Kidney (tissue), 14 donors: Measurements from ENCODE around the gene DDX47. TPM values are rescaled to one million over a fixed set of nuclear protein-coding genes. Genes with fewer than 3 reads are reported as not detected.

Experiments
- DNase-seq, 5 donors: peaks; one replicate each; pipeline ENCODE4 v3.0.0-alpha.2; 2013 to 2020
- FAIRE-seq: peaks from 2 replicates; lab custom pipeline; 2012; peaks lifted over from hg19 to GRCh38; lab: Jason Lieb, UNC
- H3K27ac ChIP-seq, 2 donors: one replicate each; pipeline ENCODE4 v1.7.0; 2013; ENCODE audit warnings: low read depth in 2 of 2, low read length in 2 of 2, inconsistent platforms in 1 of 2
- H3K27me3 ChIP-seq: one replicate; pipeline ENCODE4 v1.7.1; 2013; ENCODE audit warnings: low read length, inconsistent platforms; ENCODE audit not compliant: control insufficient read depth, insufficient read depth
- H3K36me3 ChIP-seq, 3 donors: one replicate each; pipeline versions ENCODE4 v1.7.0 to v1.7.1; 2013; ENCODE audit warnings: low read length in 3 of 3, control low read depth in 1 of 3, inconsistent platforms in 1 of 3; ENCODE audit not compliant: insufficient read depth in 3 of 3, control insufficient read depth in 2 of 3
- H3K4me1 ChIP-seq, 3 donors: one replicate each; pipeline versions ENCODE4 v1.7.0 to v1.7.1; 2013; ENCODE audit warnings: low read length in 3 of 3, inconsistent platforms in 1 of 3, low read depth in 1 of 3; ENCODE audit not compliant: control insufficient read depth in 2 of 3, insufficient read depth in 2 of 3
- H3K4me3 ChIP-seq, 3 donors: one replicate each; pipeline versions ENCODE4 v1.7.0 to v1.8.1; 2013; ENCODE audit warnings: low read length in 3 of 3, control low read depth in 1 of 3, inconsistent platforms in 1 of 3
- H3K9ac ChIP-seq, 3 donors: one replicate each; pipeline versions ENCODE4 v1.7.0 to v1.7.1; 2013; ENCODE audit warnings: low read length in 3 of 3, control low read depth in 1 of 3, inconsistent platforms in 1 of 3
- H3K9me3 ChIP-seq, 3 donors: one replicate each; pipeline versions ENCODE4 v1.7.0 to v1.7.1; 2013; ENCODE audit warnings: low read length in 3 of 3, control low read depth in 1 of 3, inconsistent platforms in 1 of 3; ENCODE audit not compliant: control insufficient read depth in 2 of 3, insufficient read depth in 1 of 3
- intact Hi-C: fragments of 100-400 bp; cut with DNase I; formaldehyde crosslinking; loops from one replicate; pipeline ENCODE4 v1.11.1; 2022
- polyA plus RNA-seq: library from polyadenylated mRNA; stranded (reverse); fragments of 350-450 nt; fragmentation: Illumina TruSeq; extraction: RNeasy Lipid Tissue Mini Kit (QIAGEN cat#74804); gene quantifications from one replicate; pipeline ENCODE4 v1.2.3, GENCODE V29; 2014; ENCODE audit warnings: low read depth, low replicate concordance; ENCODE audit not compliant: insufficient read depth
- total RNA-seq: library from RNA; stranded (reverse); fragmentation: NEBNext Ultra II Directional; extraction: Animal tissue kit (Norgen Biotek cat#: 25700); gene quantifications from one replicate; pipeline ENCODE4 v1.2.1, GENCODE V29; 2021
- TF ChIP-seq, protein P1 (sequence below): IDR thresholded peaks from 3 replicates; pipeline ENCODE4 v1.5.1; 2012; ENCODE audit warnings: mild to moderate bottlenecking, moderate library complexity, borderline replicate concordance; ENCODE audit not compliant: insufficient read depth; ENCODE audit errors: extremely low read depth
- donor health status: control.
- donor health status: control.
- donor health status: control.
- donor health status: control.
- donor health status: control.
- donor health status: DM: yes; HTN: yes; CAD: no.
- donor health status: Normal renal cell carcinoma (clear cell type).

Gene DDX47
- total and polyA plus RNA-seq, 2 donors from 2014 or later: 35.1 to 50.9 TPM

DNA sequence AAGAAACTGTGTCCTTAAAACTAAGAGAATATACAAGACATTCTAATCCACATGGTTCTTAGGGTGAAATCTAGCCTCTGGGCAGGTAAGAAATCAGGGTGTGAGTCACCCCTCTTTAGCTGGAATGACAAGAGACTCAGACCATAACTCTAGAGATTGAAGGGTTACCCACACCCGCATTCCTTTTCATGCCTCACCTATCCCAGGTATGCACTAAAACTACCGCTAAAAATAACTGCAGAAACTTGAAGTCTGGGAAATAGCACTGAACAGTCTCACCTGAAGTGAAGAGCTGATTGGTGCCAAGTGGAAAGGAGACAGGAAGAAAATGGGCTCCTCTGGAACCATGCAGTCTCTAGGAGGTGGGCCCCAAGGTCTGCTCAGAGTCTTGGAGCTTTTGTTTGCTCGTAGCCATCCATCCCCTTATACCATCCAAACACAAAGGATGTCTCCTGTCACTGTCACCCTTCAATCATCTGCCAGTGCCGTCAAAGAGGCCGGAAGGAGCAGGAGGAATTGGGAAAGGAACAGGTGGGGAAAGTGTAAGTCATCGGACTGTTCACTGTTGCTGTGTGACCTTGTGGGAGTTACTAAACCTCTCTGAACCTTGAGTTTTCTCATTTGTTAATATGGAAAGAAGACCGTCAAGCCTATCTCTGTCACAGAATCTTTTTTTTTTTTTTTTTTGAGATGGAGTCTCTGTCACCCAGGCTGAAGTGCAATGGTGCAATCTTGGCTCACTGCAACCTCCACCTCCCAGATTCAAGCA is 22.4 kb downstream of the DDX47 start:
- Histone ChIP-seq H3K4me1 (peaks cover 0 to 7% (median 0%) of the 10 kb centered on the region in 3 donors), H3K27ac (peak overlapping the region; percentile 29 to 79), H3K36me3 (peaks cover 2 to 11% (median 11%) of the 10 kb centered on the region in 3 donors), H3K4me3 (no peak overlapping the region), H3K9ac (no peak overlapping the region), H3K27me3 (no peaks in the 10 kb centered on the region), H3K9me3 (no peaks in the 10 kb centered on the region)
- DNase-seq: peak in 3 of 5 donors; percentile 20 to 64 (median 61)
- TF ChIP-seq, protein P1, sequence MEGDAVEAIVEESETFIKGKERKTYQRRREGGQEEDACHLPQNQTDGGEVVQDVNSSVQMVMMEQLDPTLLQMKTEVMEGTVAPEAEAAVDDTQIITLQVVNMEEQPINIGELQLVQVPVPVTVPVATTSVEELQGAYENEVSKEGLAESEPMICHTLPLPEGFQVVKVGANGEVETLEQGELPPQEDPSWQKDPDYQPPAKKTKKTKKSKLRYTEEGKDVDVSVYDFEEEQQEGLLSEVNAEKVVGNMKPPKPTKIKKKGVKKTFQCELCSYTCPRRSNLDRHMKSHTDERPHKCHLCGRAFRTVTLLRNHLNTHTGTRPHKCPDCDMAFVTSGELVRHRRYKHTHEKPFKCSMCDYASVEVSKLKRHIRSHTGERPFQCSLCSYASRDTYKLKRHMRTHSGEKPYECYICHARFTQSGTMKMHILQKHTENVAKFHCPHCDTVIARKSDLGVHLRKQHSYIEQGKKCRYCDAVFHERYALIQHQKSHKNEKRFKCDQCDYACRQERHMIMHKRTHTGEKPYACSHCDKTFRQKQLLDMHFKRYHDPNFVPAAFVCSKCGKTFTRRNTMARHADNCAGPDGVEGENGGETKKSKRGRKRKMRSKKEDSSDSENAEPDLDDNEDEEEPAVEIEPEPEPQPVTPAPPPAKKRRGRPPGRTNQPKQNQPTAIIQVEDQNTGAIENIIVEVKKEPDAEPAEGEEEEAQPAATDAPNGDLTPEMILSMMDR: no peak
- intact Hi-C loops: no loop called here
- FAIRE-seq: no peak

DNA sequence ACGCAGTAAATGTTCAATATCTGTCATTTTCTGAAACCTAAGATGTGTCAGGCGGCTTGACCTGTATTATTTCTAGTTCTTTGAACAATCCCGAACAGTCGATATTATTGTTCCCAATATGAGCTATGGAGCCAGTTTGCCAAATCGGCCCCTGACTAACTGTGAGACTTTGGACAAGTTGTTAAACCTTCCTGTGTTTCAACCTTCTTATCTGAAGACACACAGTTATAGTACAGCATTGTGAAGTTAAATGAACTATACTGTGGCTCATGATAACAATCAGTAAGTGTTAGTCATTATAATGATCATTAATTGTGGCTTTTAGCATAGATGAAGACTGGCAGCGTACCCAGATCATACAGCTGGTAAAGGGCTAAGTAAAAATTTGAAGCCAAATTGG is 23.4 kb downstream of the DDX47 start:
- TF ChIP-seq, protein P1: no peak
- intact Hi-C loops: no loop called here
- Histone ChIP-seq H3K4me3 (no peak overlapping the region), H3K9me3 (no peaks in the 10 kb centered on the region), H3K4me1 (peaks cover 0 to 7% (median 0%) of the 10 kb centered on the region in 3 donors), H3K36me3 (peaks cover 2 to 11% (median 9%) of the 10 kb centered on the region in 3 donors), H3K27ac (no peak overlapping the region), H3K9ac (no peak overlapping the region), H3K27me3 (no peaks in the 10 kb centered on the region)
- DNase-seq: no peak
- no peak for FAIRE-seq

DNA sequence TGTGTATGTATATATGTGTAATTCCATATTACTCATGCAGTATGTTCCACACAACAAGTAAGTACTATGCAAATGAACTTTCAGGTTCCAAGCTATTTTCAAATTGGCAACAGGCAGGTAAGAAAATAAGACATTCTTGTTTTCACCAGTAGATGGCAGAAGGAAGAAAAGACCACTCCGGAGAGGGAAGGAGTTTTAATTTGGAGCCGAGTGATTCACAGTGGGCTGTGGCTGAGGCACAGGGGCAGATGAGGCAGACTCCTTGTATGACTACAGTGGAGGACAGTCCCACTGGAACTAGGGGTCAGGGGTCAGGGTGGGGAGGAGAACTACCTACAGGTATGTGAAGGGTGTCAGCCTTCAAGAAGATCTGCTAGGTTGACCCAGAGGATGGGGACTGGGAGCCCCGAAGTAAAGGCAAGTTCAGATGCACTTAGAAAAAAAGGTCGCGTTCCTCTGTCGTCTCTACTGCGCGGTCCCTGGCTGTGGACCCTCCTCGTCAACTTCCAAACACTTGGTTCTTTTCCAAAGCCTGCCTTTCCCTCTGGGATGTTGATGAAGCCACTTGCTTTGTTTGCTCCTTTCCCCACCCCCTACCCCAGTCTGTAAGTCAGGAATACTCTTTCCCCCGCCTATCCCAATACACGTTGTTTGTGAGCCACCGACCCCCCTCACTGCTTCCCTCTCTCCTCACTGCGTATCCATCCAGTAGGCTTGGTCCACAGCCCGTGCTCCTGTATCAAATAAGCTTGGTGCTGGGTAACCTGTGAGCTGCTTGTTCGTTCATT is 24.1 kb downstream of the DDX47 start:
- intact Hi-C loops: no loop called here
- peak; percentile 21 for FAIRE-seq

More for the DNA sequence above, 24.1 kb downstream of the DDX47 start:
- DNase-seq: peak; percentile 21 to 81 (median 72)
- peaks cover 2 to 11% (median 8%) of the 10 kb centered on the region in 3 donors for H3K36me3 ChIP-seq
- no peaks in the 10 kb centered on the region for H3K27me3 ChIP-seq
- no peaks in the 10 kb centered on the region for H3K9me3 ChIP-seq
- TF ChIP-seq, protein P1: peak; percentile 46
- no peak overlapping the region for H3K4me3 ChIP-seq
- no peak overlapping the region for H3K27ac ChIP-seq
- H3K4me1 ChIP-seq: peaks cover 0 to 7% (median 0%) of the 10 kb centered on the region in 3 donors
- no peak overlapping the region for H3K9ac ChIP-seq
